HG02763 (cell line): Measurements from ENCODE around the gene ANKRD44.

Experiments used
- ATAC-seq: cut with Tn5 transposase; IDR thresholded peaks from one replicate; pipeline ENCODE4 v1.9.1; 2021; ENCODE audit warnings: mild to moderate bottlenecking, moderate library complexity; ENCODE audit not compliant: unreplicated experiment

ANKRD44 gene

DNA sequence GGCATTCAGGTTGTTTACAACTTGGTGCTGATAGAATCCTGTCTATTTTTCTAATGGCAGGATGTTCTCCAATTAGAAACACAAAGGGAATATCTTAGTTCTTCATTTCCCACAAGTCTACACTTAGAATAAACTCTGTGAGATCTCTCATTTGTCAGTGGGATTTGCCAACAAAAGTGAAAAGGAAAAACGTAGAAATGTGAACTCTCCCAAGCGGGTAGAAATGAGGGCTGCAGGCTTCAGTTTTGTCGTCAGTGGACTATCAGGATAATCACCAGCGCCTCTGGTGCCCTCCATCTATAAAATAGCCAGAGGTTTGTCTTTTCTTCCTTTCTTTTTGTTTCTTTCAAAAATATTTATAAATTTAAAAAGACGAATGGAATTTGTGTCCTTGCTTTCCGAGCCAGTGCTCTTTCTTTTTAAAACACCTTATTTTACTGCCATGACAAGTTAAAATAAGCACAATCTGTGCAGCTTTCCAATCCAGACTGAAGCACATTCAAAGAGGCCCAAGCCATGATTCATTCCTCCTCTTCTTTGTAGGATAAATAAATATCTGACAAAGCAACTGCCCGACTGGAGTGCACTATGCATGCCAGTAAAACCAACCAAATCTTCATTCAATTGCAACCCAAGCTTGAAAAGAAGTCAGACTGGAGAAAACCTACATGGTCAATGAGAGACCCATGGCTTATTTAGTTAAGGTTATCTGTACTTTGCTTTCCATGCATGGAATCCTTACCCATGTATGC is 185.8 kb downstream of the ANKRD44 start:
- ATAC-seq = no peak

DNA sequence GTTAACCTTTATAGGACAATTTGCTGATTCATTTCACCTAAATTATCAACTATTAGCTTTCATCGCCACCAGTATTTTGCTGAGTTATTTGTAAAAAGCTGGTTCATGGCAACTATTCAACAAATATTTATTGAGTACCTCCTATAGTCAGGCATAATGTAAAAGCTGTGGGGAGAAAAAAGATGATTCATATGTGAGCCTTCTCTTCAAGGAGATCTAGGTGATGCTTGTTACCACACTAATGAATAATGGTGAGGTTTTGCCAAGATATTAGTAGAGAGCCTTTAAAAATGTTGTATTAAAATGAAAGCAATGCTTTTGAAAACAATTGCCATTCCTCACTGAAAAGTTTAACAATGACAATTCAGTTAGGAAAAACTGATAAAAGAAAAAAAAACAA is 187.8 kb downstream of the ANKRD44 start:
- no peak for ATAC-seq

GRCh38 chr2:197121756-197122385 is 188.7 kb downstream of the ANKRD44 start:
- ATAC-seq = no peak

DNA sequence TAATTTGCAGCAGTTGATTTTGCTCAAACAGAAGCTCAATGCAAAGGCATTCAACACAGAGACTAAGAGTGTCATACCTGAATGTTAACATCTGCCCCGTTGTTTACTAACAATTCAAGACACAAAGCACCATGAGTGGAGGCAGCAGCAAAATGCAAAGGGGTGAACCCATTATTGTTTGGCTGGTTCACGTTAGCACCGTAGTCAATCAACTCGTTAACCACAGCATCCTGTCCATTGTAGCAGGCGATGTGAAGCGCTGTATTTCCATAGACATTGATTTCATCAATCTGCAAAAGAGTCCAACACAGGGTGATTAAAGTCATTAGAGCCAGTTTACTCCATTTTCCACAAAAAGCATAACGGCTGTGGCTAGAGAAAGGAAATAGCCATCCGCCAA is 189.3 kb downstream of the ANKRD44 start:
- no peak for ATAC-seq

DNA sequence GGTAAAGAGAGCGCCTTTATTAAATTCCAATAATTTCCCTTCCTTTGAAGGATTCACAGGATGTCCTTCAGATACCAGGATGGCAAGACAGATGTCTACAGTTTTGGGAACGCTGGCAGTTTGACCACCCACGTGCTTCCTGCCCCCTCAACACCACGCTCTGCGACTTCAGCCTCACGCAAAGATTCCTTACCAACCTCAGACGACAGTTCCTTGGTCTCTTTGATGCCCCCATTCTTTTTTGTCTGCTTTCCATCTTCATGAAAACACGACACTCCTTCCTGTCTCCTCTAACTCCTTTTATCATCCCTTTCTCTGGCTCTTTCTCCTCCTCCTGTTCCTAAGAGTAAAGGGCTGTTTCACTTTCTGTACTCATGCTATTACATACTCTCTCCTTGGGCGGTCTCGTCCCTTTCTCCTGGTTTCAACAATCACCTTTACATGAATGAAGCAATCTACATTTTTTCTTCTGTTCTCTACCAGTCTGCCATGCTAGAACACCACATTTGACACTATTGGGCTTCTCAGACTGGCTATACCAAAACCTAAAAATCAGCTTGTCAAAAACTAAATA is 194.2 kb downstream of the ANKRD44 start:
- no peak for ATAC-seq

- ATAC-seq = no peak
Measured at GRCh38 chr2:197115325-197115724, 195.3 kb downstream of the ANKRD44 start.

GRCh38 chr2:197113275-197113711 is 197.3 kb downstream of the ANKRD44 start:
- ATAC-seq = no peak

DNA sequence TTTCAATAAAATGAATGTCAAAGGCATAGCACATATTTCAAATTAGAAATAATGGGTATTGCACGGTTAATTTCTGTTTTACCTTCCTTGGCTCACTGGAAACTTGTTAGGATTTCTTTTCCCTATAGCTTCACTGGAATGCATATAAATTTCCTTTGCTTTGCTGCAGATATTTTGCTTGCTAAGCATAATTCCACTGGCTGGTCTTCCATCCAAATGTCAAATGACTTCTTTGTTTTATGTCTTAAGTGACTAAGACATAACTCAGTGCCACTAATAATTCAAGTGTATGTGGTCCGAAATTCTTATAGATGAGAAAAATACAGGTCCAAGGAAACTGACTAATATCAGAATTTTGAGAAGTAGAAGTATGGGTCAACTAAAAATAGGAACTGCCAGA is 201.3 kb downstream of the ANKRD44 start:
- no peak for ATAC-seq

DNA sequence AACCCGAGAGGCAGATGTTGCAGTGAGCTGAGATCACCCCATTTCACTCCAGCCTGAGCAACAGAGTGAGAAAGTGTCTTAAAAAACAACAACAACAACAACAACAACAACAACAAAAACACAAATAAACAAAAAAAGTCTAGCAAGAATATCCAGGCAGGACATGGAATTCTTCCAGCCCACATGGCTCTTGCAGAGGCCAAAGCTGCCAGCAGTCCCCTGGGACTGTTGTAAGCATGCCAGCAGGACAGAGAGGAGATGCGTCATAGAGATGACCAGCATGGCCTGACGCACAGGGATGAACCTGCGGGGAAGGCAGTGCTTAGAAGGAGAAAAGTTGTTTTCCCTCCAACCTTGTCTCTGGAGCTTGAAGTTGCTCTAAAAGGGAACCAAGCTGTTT is 201.8 kb downstream of the ANKRD44 start:
- ATAC-seq = no peak

DNA sequence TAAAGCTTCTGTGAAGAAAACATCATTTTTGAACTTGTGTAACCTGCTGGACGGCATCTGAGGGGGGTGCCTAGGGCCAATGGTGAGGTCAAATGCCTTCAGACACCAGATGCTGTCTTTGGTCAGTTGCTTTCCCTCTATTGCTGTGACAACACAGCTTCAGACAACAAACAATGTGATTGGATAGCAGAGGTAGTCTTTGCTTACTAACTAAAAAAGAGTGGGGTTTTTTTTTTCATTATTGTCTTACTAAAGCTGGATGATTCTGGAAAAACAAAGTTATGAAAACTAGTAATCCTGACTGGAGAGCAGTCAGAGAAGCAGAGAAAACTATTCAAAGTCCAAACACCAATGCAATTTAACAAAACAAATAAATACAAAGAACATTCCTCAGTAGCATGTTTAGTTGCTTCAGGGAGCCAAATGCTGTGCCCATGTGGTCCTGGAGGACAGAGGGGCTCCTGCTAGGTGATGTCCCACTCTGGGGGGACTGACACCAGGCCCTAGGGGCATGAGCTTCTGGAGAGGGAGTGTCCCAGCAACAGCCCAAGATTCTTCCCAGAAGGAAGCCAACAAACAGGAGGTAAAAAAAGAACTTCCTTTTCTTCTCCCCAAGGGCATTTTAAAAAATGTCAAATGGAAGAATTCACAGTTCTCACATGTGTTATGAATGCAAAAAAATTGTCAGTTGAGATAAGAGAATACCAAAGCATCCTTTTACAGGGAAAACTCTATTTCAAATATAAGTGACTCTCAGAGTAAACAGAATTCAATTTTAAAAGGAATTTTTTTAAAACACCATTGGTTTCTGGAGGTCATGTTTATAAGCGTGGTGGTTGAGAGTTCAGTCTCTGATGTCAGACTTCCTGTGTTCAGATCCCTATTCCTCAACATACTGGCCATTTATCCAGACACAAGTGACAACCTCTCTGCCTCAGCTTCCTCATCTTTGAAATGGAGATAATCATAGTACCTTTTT is 203.0 kb downstream of the ANKRD44 start:
- no peak for ATAC-seq

DNA sequence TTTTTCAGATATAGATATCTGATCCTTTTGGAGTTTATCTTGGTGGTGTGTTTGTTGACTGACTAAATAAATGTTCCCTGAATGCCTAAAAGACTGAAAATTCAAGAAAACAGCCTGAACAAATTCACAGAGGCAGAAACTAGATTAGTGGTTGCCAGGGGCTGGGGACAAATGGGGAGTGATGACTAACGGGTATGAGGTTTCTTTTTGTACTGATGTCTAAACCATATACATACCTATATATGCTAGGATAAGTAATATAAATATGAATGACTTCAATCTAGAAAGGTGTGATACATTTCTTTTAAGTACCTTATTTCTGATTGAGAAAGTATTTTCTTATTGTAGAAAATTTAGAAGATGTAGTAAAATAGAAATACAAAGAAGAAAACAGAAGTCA is 207.2 kb downstream of the ANKRD44 start:
- ATAC-seq = no peak

GRCh38 chr2:197102231-197102630 is 208.3 kb downstream of the ANKRD44 start:
- no peak for ATAC-seq

DNA sequence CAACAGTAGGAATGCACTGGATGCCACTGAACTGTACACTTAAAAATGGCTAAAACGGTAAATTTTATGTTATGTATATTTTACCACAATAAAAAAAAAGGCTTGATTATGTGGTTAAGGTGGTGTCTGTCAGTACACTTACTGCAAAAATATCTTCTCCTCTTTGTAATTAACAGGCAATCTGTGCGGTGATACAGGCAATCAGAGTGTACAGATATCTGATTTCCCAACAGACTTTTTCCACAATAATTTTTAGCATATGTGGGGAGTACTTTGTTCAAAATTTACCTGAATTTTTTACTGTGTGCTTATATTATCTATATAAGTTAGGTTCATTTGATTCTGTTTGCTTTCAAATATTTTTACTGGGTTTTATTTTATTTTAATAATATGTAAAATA is 209.1 kb downstream of the ANKRD44 start:
- ATAC-seq = no peak

DNA sequence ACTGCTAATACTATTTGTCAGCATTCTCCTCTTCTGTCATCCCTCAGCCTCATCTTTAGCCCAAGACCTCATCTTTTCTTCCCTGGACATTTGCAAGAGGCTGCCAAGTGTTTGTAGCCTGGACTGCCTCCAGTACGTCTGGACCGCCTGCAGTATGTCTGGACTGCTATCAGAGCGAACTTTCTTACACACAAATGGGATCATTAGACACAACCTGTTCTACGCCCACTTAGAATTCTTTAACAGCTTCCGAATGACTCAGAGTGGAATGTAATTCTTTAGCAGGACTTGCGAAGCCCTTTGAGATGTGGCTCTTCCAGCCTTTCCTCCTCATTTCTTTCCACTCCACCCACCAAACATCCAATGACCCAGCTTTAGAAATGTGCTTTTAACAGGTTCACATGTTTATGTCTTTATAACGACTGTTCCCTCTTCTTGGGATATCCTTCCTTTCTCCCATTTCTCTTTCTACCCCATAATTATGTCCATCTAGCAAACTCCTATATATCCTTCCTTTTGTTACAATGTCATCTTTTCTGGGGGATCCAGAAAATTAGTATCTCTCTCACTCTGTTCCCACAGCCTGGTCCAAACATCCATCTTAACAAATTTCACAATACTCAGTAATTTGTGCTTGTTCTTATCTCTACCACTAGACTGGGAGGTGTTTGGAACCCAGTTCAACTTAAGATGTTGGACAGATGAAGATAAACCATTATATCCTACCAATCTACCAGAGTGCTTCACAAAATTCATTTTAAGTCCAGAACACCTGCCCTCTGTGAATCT is 212.8 kb downstream of the ANKRD44 start:
- no peak for ATAC-seq

- ATAC-seq = no peak
Measured at GRCh38 chr2:197096649-197097048, 213.9 kb downstream of the ANKRD44 start.

DNA sequence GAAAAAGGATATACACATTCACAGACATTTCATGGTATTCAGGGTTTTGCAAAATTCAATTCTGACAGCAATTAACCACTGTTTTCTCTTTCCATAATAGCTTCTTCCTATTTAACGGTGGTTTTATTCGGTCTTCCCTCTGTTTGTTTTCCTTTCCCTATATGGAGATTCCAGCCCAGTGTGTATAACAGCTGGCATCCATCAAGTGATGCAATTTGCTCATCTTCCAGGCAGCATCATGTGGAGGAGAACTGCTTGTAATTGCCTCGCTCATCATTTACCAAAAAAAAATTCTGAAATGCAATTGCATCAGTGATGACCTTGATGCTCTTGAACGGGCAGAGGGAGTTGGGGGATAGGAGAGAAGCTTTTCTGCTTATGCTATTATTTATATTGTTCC is 218.1 kb downstream of the ANKRD44 start:
- no peak for ATAC-seq

GRCh38 chr2:197090742-197091367 is 219.7 kb downstream of the ANKRD44 start:
- ATAC-seq = no peak

DNA sequence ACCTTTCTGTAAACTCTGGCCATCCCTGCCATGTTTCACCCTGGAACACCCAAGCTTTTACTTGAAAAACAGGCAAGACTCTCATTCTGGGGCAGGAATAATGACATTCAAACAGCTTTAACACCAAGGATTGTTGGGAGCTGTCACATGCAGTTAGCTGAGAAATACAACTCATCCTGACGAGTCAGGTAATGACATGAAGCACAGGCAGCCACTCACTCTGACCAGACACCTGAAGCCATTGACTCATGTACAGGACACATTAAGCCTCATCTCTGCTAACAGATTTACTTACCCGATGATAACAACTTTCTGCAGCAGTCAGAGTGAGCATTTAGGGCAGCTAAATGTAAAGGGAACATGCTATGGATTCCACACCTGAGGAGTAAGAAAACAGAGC is 220.9 kb downstream of the ANKRD44 start:
- ATAC-seq = no peak

- ATAC-seq = no peak
Measured at GRCh38 chr2:197088694-197089093, 221.9 kb downstream of the ANKRD44 start.

GRCh38 chr2:197086500-197086899 is 224.1 kb downstream of the ANKRD44 start:
- ATAC-seq = no peak
